Testis (tissue), 3 donors: Measurements from ENCODE around the gene MRPL37. TPM values are rescaled to one million over a fixed set of nuclear protein-coding genes. Genes with fewer than 3 reads are reported as not detected.
"Not testable (repeated sequence)": the region's sequence is repeated elsewhere in the genome, so short reads cannot be mapped to it uniquely, and the experiment has no call there.

Experiments
- DNase-seq: peaks from one replicate; pipeline ENCODE4 v3.0.0-alpha.2; 2019
- H3K27ac ChIP-seq, 2 donors: fragments of 200-600 bp; sonication (generic); one replicate each; pipeline ENCODE4 v1.5.1; 2019
- H3K27me3 ChIP-seq: fragments of 200-600 bp; sonication (generic); one replicate; pipeline ENCODE4 v1.5.1; 2019
- H3K36me3 ChIP-seq: fragments of 200-600 bp; sonication (generic); one replicate; pipeline ENCODE4 v1.5.1; 2017; ENCODE audit warnings: low read depth; ENCODE audit errors: missing control alignments
- H3K4me1 ChIP-seq: fragments of 200-600 bp; sonication (generic); one replicate; pipeline ENCODE4 v1.5.1; 2019
- H3K4me3 ChIP-seq, 2 donors: fragments of 200-600 bp; sonication (generic); one replicate each; pipeline ENCODE4 v1.5.1; 2017 to 2019
- H3K9me3 ChIP-seq: fragments of 200-600 bp; sonication (generic); one replicate; pipeline ENCODE4 v1.5.1; 2017
- POLR2A ChIP-seq: fragments of 450-650 bp; IDR thresholded peaks from one replicate; pipeline ENCODE4 v1.6.1; 2017; ENCODE audit warnings: antibody characterized with exemption, mild to moderate bottlenecking, moderate library complexity
- WGBS, 2 donors: methylation state at CpG; one replicate each; pipeline ENCODE4 v1.1.5; 2018; 5-methylcytosine and 5-hydroxymethylcytosine counted together
- intact Hi-C: fragments of 100-400 bp; cut with DNase I; formaldehyde crosslinking; loops from one replicate; pipeline ENCODE4 v1.15.1; 2023; ENCODE audit warnings: low total_unique reads
- polyA plus RNA-seq: library from polyadenylated mRNA; stranded (reverse); fragments of 350-450 nt; fragmentation: Illumina TruSeq; extraction: RNeasy Lipid Tissue Mini Kit (QIAGEN cat#74804); gene quantifications from one replicate; pipeline ENCODE4 v1.2.3, GENCODE V29; 2014; ENCODE audit warnings: low read depth, low replicate concordance; ENCODE audit not compliant: insufficient read depth
- total RNA-seq, 2 donors: library from RNA; depleted of rRNA; stranded (reverse); fragments of >200 nt; gene quantifications; one replicate each; pipeline ENCODE4 v1.2.3, GENCODE V29; 2016
- TF ChIP-seq, protein P1 (sequence below), 3 experiments: fragments of 450-650 bp in 2 of 3; fragments of 200-600 bp in 1 of 3; sonication (generic) in 1 of 3; IDR thresholded peaks; one replicate each; pipeline ENCODE4 v1.5.1; 2016 to 2019; ENCODE audit warnings: antibody characterized with exemption in 3 of 3, mild to moderate bottlenecking in 2 of 3, moderate library complexity in 1 of 3

MRPL37 gene
- total and polyA plus RNA-seq, 3 donors from 2014 or later: 74.2 to 91.4 (median 89.1) TPM

- 9 to 13% methylated on average over 17 of the region's 17 CpGs for WGBS, 2 donors
These were observed 709 bp upstream of the MRPL37 start for GRCh38 chr1:54199151-54199764.

DNA sequence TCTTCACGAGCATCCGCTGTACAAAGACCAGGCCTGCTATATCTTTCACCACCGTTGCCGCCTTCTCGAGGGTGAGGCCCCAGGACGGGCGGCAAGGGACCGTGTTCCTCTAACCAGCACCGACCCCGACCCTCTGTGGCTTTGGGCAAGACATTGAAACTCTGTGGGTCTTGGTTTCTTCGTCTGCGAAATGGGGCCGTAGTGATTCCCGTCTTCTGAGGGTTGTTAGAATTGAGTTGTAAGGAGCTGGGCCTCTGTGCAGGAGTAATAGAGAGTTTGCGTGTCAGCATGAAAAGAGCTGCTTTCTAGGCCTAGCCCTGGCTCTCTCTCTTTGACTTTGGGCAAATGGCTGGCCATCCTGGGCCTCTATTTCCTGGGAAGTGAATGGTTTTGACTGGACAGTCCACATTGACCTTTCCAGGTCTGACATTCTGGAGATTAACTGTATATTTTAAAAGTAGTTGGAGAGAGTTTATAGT lies 591 bp downstream of the MRPL37 start:
- H3K36me3 ChIP-seq: no peaks in the 10 kb centered on the region
- 0 to 1% methylated on average over 6 to 15 of the region's 15 CpGs for WGBS, 2 donors
- peak overlapping the region; percentile 71 to 79 for H3K27ac ChIP-seq
- H3K9me3 ChIP-seq: no peaks in the 10 kb centered on the region
- intact Hi-C loops: no loop called here
- DNase-seq: no peak
- peaks cover 16% of the 10 kb centered on the region for H3K4me1 ChIP-seq
- no peaks in the 10 kb centered on the region for H3K27me3 ChIP-seq
- no peak for TF ChIP-seq POLR2A
- TF ChIP-seq, protein P1, sequence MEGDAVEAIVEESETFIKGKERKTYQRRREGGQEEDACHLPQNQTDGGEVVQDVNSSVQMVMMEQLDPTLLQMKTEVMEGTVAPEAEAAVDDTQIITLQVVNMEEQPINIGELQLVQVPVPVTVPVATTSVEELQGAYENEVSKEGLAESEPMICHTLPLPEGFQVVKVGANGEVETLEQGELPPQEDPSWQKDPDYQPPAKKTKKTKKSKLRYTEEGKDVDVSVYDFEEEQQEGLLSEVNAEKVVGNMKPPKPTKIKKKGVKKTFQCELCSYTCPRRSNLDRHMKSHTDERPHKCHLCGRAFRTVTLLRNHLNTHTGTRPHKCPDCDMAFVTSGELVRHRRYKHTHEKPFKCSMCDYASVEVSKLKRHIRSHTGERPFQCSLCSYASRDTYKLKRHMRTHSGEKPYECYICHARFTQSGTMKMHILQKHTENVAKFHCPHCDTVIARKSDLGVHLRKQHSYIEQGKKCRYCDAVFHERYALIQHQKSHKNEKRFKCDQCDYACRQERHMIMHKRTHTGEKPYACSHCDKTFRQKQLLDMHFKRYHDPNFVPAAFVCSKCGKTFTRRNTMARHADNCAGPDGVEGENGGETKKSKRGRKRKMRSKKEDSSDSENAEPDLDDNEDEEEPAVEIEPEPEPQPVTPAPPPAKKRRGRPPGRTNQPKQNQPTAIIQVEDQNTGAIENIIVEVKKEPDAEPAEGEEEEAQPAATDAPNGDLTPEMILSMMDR (IDR thresholded peaks at IDR 0.05): no peak
- peak overlapping the region; percentile 72 to 94 for H3K4me3 ChIP-seq

More at GRCh38 chr1:54199151-54199764, 709 bp upstream of the MRPL37 start:
- H3K27ac ChIP-seq: no peak overlapping the region
- intact Hi-C loops: no loop called here
- H3K9me3 ChIP-seq: no peaks in the 10 kb centered on the region
- H3K4me3 ChIP-seq: peak overlapping the region; percentile 72 to 94
- peaks cover 16% of the 10 kb centered on the region for H3K4me1 ChIP-seq
- H3K36me3 ChIP-seq: no peaks in the 10 kb centered on the region
- DNase-seq: no peak
- H3K27me3 ChIP-seq: no peaks in the 10 kb centered on the region
- TF ChIP-seq, protein P1 (IDR thresholded peaks at IDR 0.05): no peak
- TF ChIP-seq POLR2A: no peak

DNA sequence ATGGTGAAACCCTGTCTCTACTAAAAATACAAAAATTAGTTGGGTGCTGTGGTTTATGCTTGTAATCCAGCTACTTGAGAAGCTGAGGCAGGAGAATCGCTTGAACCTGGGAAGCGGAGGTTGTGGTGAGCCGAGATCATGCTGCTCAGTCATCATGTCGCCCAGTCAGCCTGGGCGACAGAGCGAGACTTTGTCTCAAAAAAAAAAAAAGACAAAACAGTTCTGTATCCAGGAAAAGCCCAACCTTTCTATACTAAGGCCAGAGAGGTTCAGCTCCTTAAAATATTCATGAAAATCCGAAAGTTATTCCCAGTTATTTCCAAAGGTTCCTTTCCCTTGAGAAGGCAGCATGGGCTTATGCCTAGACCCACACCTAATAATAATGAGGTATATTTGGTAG lies 4.2 kb downstream of the MRPL37 start:
- intact Hi-C loops: no loop called here
- 75 to 80% methylated on average over 7 of the region's 7 CpGs for WGBS, 2 donors
- Histone ChIP-seq H3K36me3 (no peaks in the 10 kb centered on the region), H3K27ac (no peak overlapping the region), H3K9me3 (no peaks in the 10 kb centered on the region), H3K4me1 (peaks cover 15% of the 10 kb centered on the region), H3K4me3 (no peak overlapping the region), H3K27me3 (no peaks in the 10 kb centered on the region)
- TF ChIP-seq POLR2A: no peak
- TF ChIP-seq, protein P1 (IDR thresholded peaks at IDR 0.05): no peak
- DNase-seq: no peak

- H3K36me3 ChIP-seq: peaks cover 6% of the 10 kb centered on the region
- WGBS, 2 donors: 73 to 94% methylated on average over 1 of the region's 1 CpG
These were observed 7.3 kb downstream of the MRPL37 start for GRCh38 chr1:54207287-54207686.

DNA sequence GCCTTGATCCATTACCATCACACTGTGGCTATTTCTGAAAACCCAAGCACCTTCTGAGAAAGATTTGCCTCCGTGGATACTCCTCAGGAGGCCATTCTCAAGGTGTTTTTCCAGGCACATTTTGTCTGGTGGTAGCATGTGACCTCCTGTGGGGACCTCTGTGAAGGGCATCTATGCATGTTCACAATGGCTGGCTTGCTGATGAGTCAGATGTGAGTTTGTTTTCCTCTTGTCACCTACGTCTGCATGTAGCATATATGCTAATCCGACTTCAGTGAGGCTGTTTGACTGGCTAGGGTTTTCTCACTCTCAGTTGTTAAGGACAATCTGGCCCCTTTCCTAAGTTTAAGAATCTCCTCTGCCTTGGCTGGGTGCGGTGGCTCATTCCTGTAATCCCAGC lies 7.9 kb downstream of the MRPL37 start:
- H3K9me3 ChIP-seq, H3K4me3 ChIP-seq, intact Hi-C loops, DNase-seq, H3K4me1 ChIP-seq, H3K27ac ChIP-seq, H3K27me3 ChIP-seq, H3K36me3 ChIP-seq: not testable (repeated sequence)
- WGBS, 2 donors: 71 to 72% methylated on average over 4 of the region's 4 CpGs

More at GRCh38 chr1:54207287-54207686, 7.3 kb downstream of the MRPL37 start:
- Histone ChIP-seq H3K27ac (no peak overlapping the region), H3K4me3 (no peak overlapping the region), H3K4me1 (no peaks in the 10 kb centered on the region), H3K27me3 (no peaks in the 10 kb centered on the region), H3K9me3 (no peaks in the 10 kb centered on the region)
- intact Hi-C loops: no loop called here
- no peak for DNase-seq
- no peak for TF ChIP-seq POLR2A
- TF ChIP-seq, protein P1 (IDR thresholded peaks at IDR 0.05): no peak
